Measurements from ENCODE around the gene IGSF8.

- TF ChIP-seq CTCF (conservative IDR thresholded peaks at IDR 0.05; ENCODE audit: low read depth, low read length) (no peak), EZH2 (IDR thresholded peaks at IDR 0.05; ENCODE audit: borderline replicate concordance, low read depth, low read length, poor library complexity, severe bottlenecking) (no peak)
Measured at GRCh38 chr1:160076295-160076694, 22.1 kb downstream of the IGSF8 start.

Measured in A673 (cell line).